Calu3 (cell line): Measurements from ENCODE around the gene SPATC1L. TPM values are rescaled to one million over a fixed set of nuclear protein-coding genes. Genes with fewer than 3 reads are reported as not detected.

Source experiments
- BruUV-seq: library from RNA; stranded (reverse); fragments of 400-500 nt; replicated peaks from 2 replicates; lab custom pipeline; 2021; lab: Mats Ljungman, UMichigan
- CTCF ChIA-PET: fragments of 300-600 bp; sonication (Branson Sonifier 250); formaldehyde crosslinking; loops from one replicate; lab custom pipeline; 2022; ENCODE audit warnings: antibody characterized with exemption; lab: Charles Lee
- DNase-seq: peaks from one replicate; pipeline ENCODE4 v3.0.0; 2022
- H3K27ac Mint-ChIP-seq: one replicate; pipeline ENCODE4 v1.8.0; 2022; ENCODE audit warnings: mixed read lengths; ENCODE audit not compliant: unreplicated experiment
- H3K27me3 Mint-ChIP-seq: one replicate; pipeline ENCODE4 v1.8.0; 2022; ENCODE audit warnings: mixed read lengths; ENCODE audit not compliant: unreplicated experiment
- H3K36me3 Mint-ChIP-seq: one replicate; pipeline ENCODE4 v1.8.0; 2022; ENCODE audit warnings: mild to moderate bottlenecking, moderate library complexity, mixed read lengths; ENCODE audit not compliant: insufficient read depth, unreplicated experiment
- H3K4me1 Mint-ChIP-seq: one replicate; pipeline ENCODE4 v1.8.0; 2022; ENCODE audit warnings: mild to moderate bottlenecking, low read depth, mixed read lengths; ENCODE audit not compliant: unreplicated experiment
- H3K4me3 Mint-ChIP-seq: one replicate; pipeline ENCODE4 v1.8.0; 2022; ENCODE audit warnings: mild to moderate bottlenecking, low read depth, moderate library complexity, mixed read lengths; ENCODE audit not compliant: unreplicated experiment
- H3K9me3 Mint-ChIP-seq: one replicate; pipeline ENCODE4 v1.8.0; 2022; ENCODE audit warnings: low read depth, mixed read lengths; ENCODE audit not compliant: unreplicated experiment
- CTCF ChIP-seq: fragments of 200-600 bp; IDR thresholded peaks from one replicate; pipeline ENCODE4 v1.8.0; 2022; ENCODE audit warnings: antibody characterized with exemption; ENCODE audit not compliant: unreplicated experiment
- intact Hi-C: fragments of 100-400 bp; cut with micrococcal nuclease; formaldehyde crosslinking; loops from one replicate; pipeline ENCODE4 v1.10.0; 2022; ENCODE audit not compliant: unreplicated experiment
- total RNA-seq: library from RNA; stranded (reverse); gene quantifications from 2 replicates; pipeline ENCODE4 v1.2.3, GENCODE V29; 2022

The SPATC1L gene
- total RNA-seq, 1 experiment from 2014 or later, result 4.4 TPM

- TF ChIP-seq CTCF, result no peak
- peaks cover under 1% of the 10 kb centered on the region for H3K4me1 Mint-ChIP-seq
- H3K4me3 Mint-ChIP-seq, result peak overlapping the region; percentile 34
These were observed 1.5 kb downstream of the SPATC1L start for GRCh38 chr21:46182548-46183336.

GRCh38 chr21:46181953-46182547, 2.2 kb downstream of the SPATC1L start:
- no peak for DNase-seq
- H3K27ac Mint-ChIP-seq, result no peak overlapping the region
- H3K27me3 Mint-ChIP-seq, result no peaks in the 10 kb centered on the region
- H3K4me3 Mint-ChIP-seq, result no peak overlapping the region
- no TSS peak for BruUV-seq
- intact Hi-C loops, result no loop called here
- no peak for TF ChIP-seq CTCF
- peaks cover 11% of the 10 kb centered on the region for H3K36me3 Mint-ChIP-seq
- no peaks in the 10 kb centered on the region for H3K4me1 Mint-ChIP-seq
- no peaks in the 10 kb centered on the region for H3K9me3 Mint-ChIP-seq
- CTCF ChIA-PET, result no interaction called here

More at GRCh38 chr21:46182548-46183336, 1.5 kb downstream of the SPATC1L start:
- peaks cover 11% of the 10 kb centered on the region for H3K36me3 Mint-ChIP-seq
- no peak overlapping the region for H3K27ac Mint-ChIP-seq
- CTCF ChIA-PET, result interaction anchor here (0.7 kb wide), 1 partner anchor 993 kb away, joined by 3 read pairs; no protein-coding TSS in a partner anchor
- BruUV-seq, result no TSS peak
- no peaks in the 10 kb centered on the region for H3K27me3 Mint-ChIP-seq
- intact Hi-C loops, result no loop called here
- DNase-seq, result no peak
- H3K9me3 Mint-ChIP-seq, result no peaks in the 10 kb centered on the region

GRCh38 chr21:46181436-46181835, 2.8 kb downstream of the SPATC1L start:
- H3K4me1 Mint-ChIP-seq, result no peaks in the 10 kb centered on the region
- no peak for TF ChIP-seq CTCF
- H3K27me3 Mint-ChIP-seq, result peaks cover 4% of the 10 kb centered on the region
- H3K9me3 Mint-ChIP-seq, result no peaks in the 10 kb centered on the region
- peaks cover 11% of the 10 kb centered on the region for H3K36me3 Mint-ChIP-seq
- no peak for DNase-seq
- CTCF ChIA-PET, result no interaction called here
- no peak overlapping the region for H3K4me3 Mint-ChIP-seq
- no TSS peak for BruUV-seq
- no peak overlapping the region for H3K27ac Mint-ChIP-seq
- intact Hi-C loops, result no loop called here

GRCh38 chr21:46180778-46181391, 3.4 kb downstream of the SPATC1L start:
- H3K4me1 Mint-ChIP-seq, result no peaks in the 10 kb centered on the region
- CTCF ChIA-PET, result no interaction called here
- no TSS peak for BruUV-seq

More at GRCh38 chr21:46180778-46181391, 3.4 kb downstream of the SPATC1L start:
- peaks cover 10% of the 10 kb centered on the region for H3K27me3 Mint-ChIP-seq
- no peak overlapping the region for H3K4me3 Mint-ChIP-seq
- intact Hi-C loops, result no loop called here
- H3K36me3 Mint-ChIP-seq, result peaks cover 11% of the 10 kb centered on the region
- no peak overlapping the region for H3K27ac Mint-ChIP-seq
- no peak for TF ChIP-seq CTCF
- H3K9me3 Mint-ChIP-seq, result no peaks in the 10 kb centered on the region
- no peak for DNase-seq
